Astrocyte (in vitro differentiated cells and primary cell): Measurements from ENCODE around the gene NEAT1. TPM values are rescaled to one million over a fixed set of nuclear protein-coding genes. Genes with fewer than 3 reads are reported as not detected.
A peak's percentile ranks its signal among the peaks of the same experiment; 100 is the strongest.

Experiments
- DNase-seq: peaks from one replicate; pipeline ENCODE4 v3.0.0-alpha.2; 2010; ENCODE audit warnings: low read depth
- FAIRE-seq: peaks from 2 replicates; lab custom pipeline; 2011; peaks lifted over from hg19 to GRCh38; lab: Jason Lieb, UNC
- H2AFZ ChIP-seq: 2 replicates; pipeline ENCODE4 v1.6.0; 2012; ENCODE audit warnings: low read depth, low read length, inconsistent platforms
- H3K27ac ChIP-seq: 2 replicates; pipeline ENCODE4 v1.5.1; 2011; ENCODE audit warnings: low read depth, low read length, inconsistent platforms
- H3K27me3 ChIP-seq: 2 replicates; pipeline ENCODE4 v1.6.0; 2011; ENCODE audit warnings: low read length, inconsistent platforms; ENCODE audit not compliant: insufficient read depth
- H3K36me3 ChIP-seq: 2 replicates; pipeline ENCODE4 v1.5.1; 2011; ENCODE audit warnings: low read length, inconsistent platforms; ENCODE audit not compliant: insufficient read depth
- H3K4me1 ChIP-seq: 2 replicates; pipeline ENCODE4 v1.5.1; 2011; ENCODE audit warnings: low read length, inconsistent platforms; ENCODE audit not compliant: insufficient read depth
- H3K4me2 ChIP-seq: 2 replicates; pipeline ENCODE4 v1.6.0; 2012; ENCODE audit warnings: low read length, inconsistent platforms
- H3K4me3 ChIP-seq: 2 replicates; pipeline ENCODE4 v1.5.1; 2011; ENCODE audit warnings: low read depth, mild to moderate bottlenecking, low read length, inconsistent platforms; ENCODE audit not compliant: insufficient read depth
- H3K79me2 ChIP-seq: 2 replicates; pipeline ENCODE4 v1.6.0; 2012; ENCODE audit warnings: mild to moderate bottlenecking, low read length, inconsistent platforms; ENCODE audit not compliant: insufficient read depth
- H3K9ac ChIP-seq: 2 replicates; pipeline ENCODE4 v1.6.0; 2012; ENCODE audit warnings: mild to moderate bottlenecking, low read length, inconsistent platforms
- H3K9me3 ChIP-seq: 2 replicates; pipeline ENCODE4 v1.5.1; 2012; ENCODE audit warnings: low read depth, mild to moderate bottlenecking, low read length, inconsistent platforms; ENCODE audit not compliant: insufficient read depth
- H4K20me1 ChIP-seq: 2 replicates; pipeline ENCODE4 v1.6.0; 2012; ENCODE audit warnings: low read length, inconsistent platforms; ENCODE audit not compliant: insufficient read depth
- H3K27ac Mint-ChIP-seq: one replicate; pipeline ENCODE4 v1.8.0; 2021; ENCODE audit warnings: mild to moderate bottlenecking, mixed read lengths; ENCODE audit not compliant: unreplicated experiment
- H3K27me3 Mint-ChIP-seq: one replicate; pipeline ENCODE4 v1.8.0; 2021; ENCODE audit warnings: low read depth, mixed read lengths; ENCODE audit not compliant: unreplicated experiment
- H3K36me3 Mint-ChIP-seq: one replicate; pipeline ENCODE4 v1.8.0; 2021; ENCODE audit warnings: low read depth, mixed read lengths; ENCODE audit not compliant: unreplicated experiment
- H3K4me1 Mint-ChIP-seq: one replicate; pipeline ENCODE4 v1.8.0; 2021; ENCODE audit warnings: low read depth, mixed read lengths; ENCODE audit not compliant: unreplicated experiment
- H3K4me3 Mint-ChIP-seq: one replicate; pipeline ENCODE4 v1.8.0; 2021; ENCODE audit warnings: mild to moderate bottlenecking, moderate library complexity, mixed read lengths; ENCODE audit not compliant: unreplicated experiment
- H3K9me3 Mint-ChIP-seq: one replicate; pipeline ENCODE4 v1.8.0; 2021; ENCODE audit warnings: mild to moderate bottlenecking, mixed read lengths; ENCODE audit not compliant: unreplicated experiment
- CTCF ChIP-seq: IDR thresholded peaks from 2 replicates; pipeline ENCODE4 v1.5.1; 2011; ENCODE audit warnings: low read depth, mild to moderate bottlenecking, inconsistent platforms, low read length, moderate library complexity; ENCODE audit not compliant: insufficient read depth
- EZH2 ChIP-seq: IDR thresholded peaks from 2 replicates; pipeline ENCODE4 v1.6.1; 2012; ENCODE audit warnings: mild to moderate bottlenecking, low read length, inconsistent platforms; ENCODE audit not compliant: insufficient read depth
- total RNA-seq: library from RNA; stranded (reverse); gene quantifications from 2 replicates; pipeline ENCODE4 v1.2.1, GENCODE V29; 2021

NEAT1 gene
- total RNA-seq, 1 donor from 2014 or later = 317 TPM

- DNase-seq = no peak
- H3K9me3 Mint-ChIP-seq = no peaks in the 10 kb centered on the region
Measured at GRCh38 chr11:65416841-65417701, 5.5 kb upstream of the NEAT1 start.

GRCh38 chr11:65417702-65418430 lies 4.7 kb upstream of the NEAT1 start:
- Histone ChIP-seq H3K79me2 (peaks cover 69% of the 10 kb centered on the region), H3K4me1 (peaks cover 62% of the 10 kb centered on the region), H3K4me2 (peak overlapping the region; percentile 94), H4K20me1 (peaks cover 1% of the 10 kb centered on the region), H3K9ac (peak overlapping the region; percentile 96), H2AFZ (no peak overlapping the region), H3K9me3 (no peaks in the 10 kb centered on the region), H3K27me3 (no peaks in the 10 kb centered on the region), H3K4me3 (no peak overlapping the region), H3K27ac (peak overlapping the region; percentile 100), H3K36me3 (no peaks in the 10 kb centered on the region)
- Mint-ChIP-seq H3K27me3 (no peaks in the 10 kb centered on the region), H3K36me3 (no peaks in the 10 kb centered on the region), H3K27ac (peak overlapping the region; percentile 91), H3K4me3 (peak overlapping the region; percentile 75), H3K9me3 (no peaks in the 10 kb centered on the region), H3K4me1 (peaks cover 60% of the 10 kb centered on the region)
- FAIRE-seq = no peak
- no peak for DNase-seq
- TF ChIP-seq CTCF = no peak
- no peak for TF ChIP-seq EZH2

More at GRCh38 chr11:65416841-65417701, 5.5 kb upstream of the NEAT1 start:
- Histone ChIP-seq H3K27ac (peak overlapping the region; percentile 11), H3K27me3 (no peaks in the 10 kb centered on the region), H3K9me3 (no peaks in the 10 kb centered on the region), H3K4me3 (no peak overlapping the region), H3K4me2 (peak overlapping the region; percentile 94), H3K9ac (peak overlapping the region; percentile 96), H3K36me3 (peaks cover under 1% of the 10 kb centered on the region), H2AFZ (no peak overlapping the region), H3K4me1 (peaks cover 62% of the 10 kb centered on the region), H3K79me2 (peaks cover 63% of the 10 kb centered on the region), H4K20me1 (no peaks in the 10 kb centered on the region)
- no peak for TF ChIP-seq EZH2
- no peak for TF ChIP-seq CTCF
- Mint-ChIP-seq H3K27me3 (no peaks in the 10 kb centered on the region), H3K4me3 (peak overlapping the region; percentile 75), H3K27ac (peak overlapping the region; percentile 91), H3K4me1 (peaks cover 57% of the 10 kb centered on the region), H3K36me3 (no peaks in the 10 kb centered on the region)
- no peak for FAIRE-seq
